ENCODE data around the gene AKT1S1. TPM values are rescaled to one million over a fixed set of nuclear protein-coding genes. Genes with fewer than 3 reads are reported as not detected.

AKT1S1 gene
- total and polyA plus RNA-seq, 2 of the 13 experiments (the other 11 are each of a cell fraction or from before 2014, with no cell fraction given): 13.5 to 27.8 TPM

DNA sequence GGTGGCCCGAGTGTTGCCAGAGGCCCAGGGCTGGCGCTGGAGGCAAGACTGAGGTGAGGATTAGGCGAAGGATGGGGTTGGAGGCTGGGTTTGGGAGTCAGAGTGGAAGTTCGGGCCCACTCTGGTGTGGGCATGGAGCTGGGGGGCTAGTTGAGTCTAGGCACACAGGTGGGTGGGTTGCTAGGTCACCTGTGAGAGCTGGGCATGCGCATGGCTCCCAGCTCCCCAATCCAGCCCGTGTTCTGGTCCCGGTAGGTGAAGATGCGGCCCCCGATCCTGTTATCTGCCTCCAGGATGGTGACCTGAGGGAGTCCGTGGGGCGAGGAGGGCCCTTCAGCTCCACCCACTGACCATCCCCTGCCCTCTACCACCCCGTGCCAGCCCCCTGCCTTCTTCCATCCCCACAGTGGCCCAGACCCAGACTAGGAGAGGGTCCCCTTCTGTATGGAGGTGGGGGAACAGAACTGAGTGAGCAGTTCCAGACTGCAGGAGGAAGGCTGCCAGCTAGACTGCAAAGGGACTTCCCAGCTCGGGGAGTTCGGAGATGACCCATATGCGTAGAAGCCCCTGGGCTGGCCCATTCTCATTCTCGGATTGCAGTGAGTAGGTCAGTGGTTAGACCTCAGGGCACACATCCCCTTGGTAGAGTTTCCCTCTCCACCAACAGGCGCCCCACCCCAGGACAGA, 17.9 kb upstream of the AKT1S1 start:
- TF ChIP-seq HOXD1 (CRISPR knock-in tag; IDR thresholded peaks at IDR 0.05) (no peak), HMG20B (CRISPR knock-in tag; conservative IDR thresholded peaks at IDR 0.05) (no peak), MED8 (CRISPR knock-in tag; IDR thresholded peaks at IDR 0.05; ENCODE audit: insufficient replicate concordance) (no peak), ZNF230 (CRISPR knock-in tag; IDR thresholded peaks at IDR 0.05) (no peak), ZNF282 (IDR thresholded peaks at IDR 0.05; ENCODE audit: partially characterized antibody) (no peak), PLRG1 (conservative IDR thresholded peaks at IDR 0.05) (no peak), RFX1 (IDR thresholded peaks at IDR 0.05) (no peak), ZNF782 (CRISPR knock-in tag; IDR thresholded peaks at IDR 0.05; ENCODE audit: borderline replicate concordance) (no peak), ZNF576 (CRISPR knock-in tag; IDR thresholded peaks at IDR 0.05) (no peak), ZNF547 (CRISPR knock-in tag; IDR thresholded peaks at IDR 0.05) (no peak), JUND (CRISPR knock-in tag; IDR thresholded peaks at IDR 0.05) (no peak), ZNF597 (CRISPR knock-in tag; IDR thresholded peaks at IDR 0.05) (no peak)
- TF ChIP-seq, protein P1, sequence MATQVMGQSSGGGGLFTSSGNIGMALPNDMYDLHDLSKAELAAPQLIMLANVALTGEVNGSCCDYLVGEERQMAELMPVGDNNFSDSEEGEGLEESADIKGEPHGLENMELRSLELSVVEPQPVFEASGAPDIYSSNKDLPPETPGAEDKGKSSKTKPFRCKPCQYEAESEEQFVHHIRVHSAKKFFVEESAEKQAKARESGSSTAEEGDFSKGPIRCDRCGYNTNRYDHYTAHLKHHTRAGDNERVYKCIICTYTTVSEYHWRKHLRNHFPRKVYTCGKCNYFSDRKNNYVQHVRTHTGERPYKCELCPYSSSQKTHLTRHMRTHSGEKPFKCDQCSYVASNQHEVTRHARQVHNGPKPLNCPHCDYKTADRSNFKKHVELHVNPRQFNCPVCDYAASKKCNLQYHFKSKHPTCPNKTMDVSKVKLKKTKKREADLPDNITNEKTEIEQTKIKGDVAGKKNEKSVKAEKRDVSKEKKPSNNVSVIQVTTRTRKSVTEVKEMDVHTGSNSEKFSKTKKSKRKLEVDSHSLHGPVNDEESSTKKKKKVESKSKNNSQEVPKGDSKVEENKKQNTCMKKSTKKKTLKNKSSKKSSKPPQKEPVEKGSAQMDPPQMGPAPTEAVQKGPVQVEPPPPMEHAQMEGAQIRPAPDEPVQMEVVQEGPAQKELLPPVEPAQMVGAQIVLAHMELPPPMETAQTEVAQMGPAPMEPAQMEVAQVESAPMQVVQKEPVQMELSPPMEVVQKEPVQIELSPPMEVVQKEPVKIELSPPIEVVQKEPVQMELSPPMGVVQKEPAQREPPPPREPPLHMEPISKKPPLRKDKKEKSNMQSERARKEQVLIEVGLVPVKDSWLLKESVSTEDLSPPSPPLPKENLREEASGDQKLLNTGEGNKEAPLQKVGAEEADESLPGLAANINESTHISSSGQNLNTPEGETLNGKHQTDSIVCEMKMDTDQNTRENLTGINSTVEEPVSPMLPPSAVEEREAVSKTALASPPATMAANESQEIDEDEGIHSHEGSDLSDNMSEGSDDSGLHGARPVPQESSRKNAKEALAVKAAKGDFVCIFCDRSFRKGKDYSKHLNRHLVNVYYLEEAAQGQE (IDR thresholded peaks at IDR 0.05; ENCODE audit: borderline replicate concordance in 1 of 2, low read depth in 1 of 2, low read length in 2 of 2): no peak
- TF ChIP-seq, protein P2, sequence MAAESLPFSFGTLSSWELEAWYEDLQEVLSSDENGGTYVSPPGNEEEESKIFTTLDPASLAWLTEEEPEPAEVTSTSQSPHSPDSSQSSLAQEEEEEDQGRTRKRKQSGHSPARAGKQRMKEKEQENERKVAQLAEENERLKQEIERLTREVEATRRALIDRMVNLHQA (CRISPR knock-in tag; IDR thresholded peaks at IDR 0.05): no peak
- TF ChIP-seq, protein P3, sequence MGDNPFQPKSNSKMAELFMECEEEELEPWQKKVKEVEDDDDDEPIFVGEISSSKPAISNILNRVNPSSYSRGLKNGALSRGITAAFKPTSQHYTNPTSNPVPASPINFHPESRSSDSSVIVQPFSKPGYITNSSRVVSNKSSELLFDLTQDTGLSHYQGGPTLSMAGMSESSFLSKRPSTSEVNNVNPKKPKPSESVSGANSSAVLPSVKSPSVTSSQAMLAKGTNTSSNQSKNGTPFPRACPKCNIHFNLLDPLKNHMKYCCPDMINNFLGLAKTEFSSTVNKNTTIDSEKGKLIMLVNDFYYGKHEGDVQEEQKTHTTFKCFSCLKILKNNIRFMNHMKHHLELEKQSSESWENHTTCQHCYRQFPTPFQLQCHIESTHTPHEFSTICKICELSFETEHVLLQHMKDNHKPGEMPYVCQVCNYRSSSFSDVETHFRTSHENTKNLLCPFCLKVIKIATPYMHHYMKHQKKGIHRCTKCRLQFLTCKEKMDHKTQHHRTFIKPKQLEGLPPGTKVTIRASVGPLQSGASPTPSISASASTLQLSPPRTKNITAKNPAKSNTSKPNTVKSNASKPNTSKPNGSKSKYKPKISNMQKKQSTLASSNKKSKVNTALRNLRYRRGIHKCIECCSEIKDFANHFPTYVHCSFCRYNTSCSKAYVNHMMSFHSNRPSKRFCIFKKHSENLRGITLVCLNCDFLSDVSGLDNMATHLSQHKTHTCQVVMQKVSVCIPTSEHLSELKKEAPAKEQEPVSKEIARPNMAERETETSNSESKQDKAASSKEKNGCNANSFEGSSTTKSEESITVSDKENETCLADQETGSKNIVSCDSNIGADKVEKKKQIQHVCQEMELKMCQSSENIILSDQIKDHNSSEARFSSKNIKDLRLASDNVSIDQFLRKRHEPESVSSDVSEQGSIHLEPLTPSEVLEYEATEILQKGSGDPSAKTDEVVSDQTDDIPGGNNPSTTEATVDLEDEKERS (CRISPR knock-in tag; IDR thresholded peaks at IDR 0.05): no peak
- intact Hi-C loops (cut with micrococcal nuclease; ENCODE audit: unreplicated experiment): no loop called here
- H3K27me3 ChIP-seq (ENCODE audit: control insufficient read depth in 1 of 2, insufficient read depth in 2 of 2, low read length in 2 of 2): peaks cover 9 to 17% of the 10 kb centered on the region in 2 experiments; a peak in 4 of 5 replicates

More for the DNA sequence above, 17.9 kb upstream of the AKT1S1 start:
- no peak for FAIRE-seq
- in situ Hi-C loops (cut with HindIII; ENCODE audit: extremely low pct_ligation_motif_present, low pct_unique_long_range_greater_than_20kb): no loop called here
- 61% methylated on average over 8 of the region's 17 CpGs for WGBS (ENCODE audit: low lambda C conversion rate)
- POLR2A ChIA-PET: no interaction called here
- H3K4me1 ChIP-seq (ENCODE audit: insufficient read depth, low read length): peaks cover 18% of the 10 kb centered on the region
- no peaks in the 10 kb centered on the region for H3K9me3 ChIP-seq (ENCODE audit: low read length)
- BruUV-seq (replicated peaks): no TSS peak
- H3K4me3 ChIP-seq (replicated peaks in 1 of 3; ENCODE audit: insufficient read depth in 1 of 3, low read depth in 2 of 3, low read length in 3 of 3): no peak overlapping the region
- no peak overlapping the region for H2AFZ ChIP-seq (ENCODE audit: low read length)
- H3K9ac ChIP-seq (ENCODE audit: insufficient read depth, low read depth, low read length): no peak overlapping the region
- no peaks in the 10 kb centered on the region for H4K20me1 ChIP-seq (ENCODE audit: insufficient read depth, low read length)
- no peak for DNase-seq (ENCODE audit: low spot score)
- no peaks in the 10 kb centered on the region for H3K79me2 ChIP-seq (ENCODE audit: insufficient read depth, low read length)
- CTCF ChIA-PET (ENCODE audit: low intra/inter-chr PET ratio, low total read pairs): no interaction called here
- no peak overlapping the region for H3K4me2 ChIP-seq (ENCODE audit: low read depth, low read length)
- H3K27ac ChIP-seq (ENCODE audit: extremely low read length, insufficient read depth, low read length): no peak overlapping the region
- no peaks in the 10 kb centered on the region for H3K36me3 ChIP-seq (replicated peaks in 1 of 2; ENCODE audit: control insufficient read depth in 1 of 2, insufficient read depth in 2 of 2, low read length in 2 of 2)
- ATAC-seq: no peak
